Osteocyte (in vitro differentiated cells): ENCODE data around the gene FAH. TPM values are rescaled to one million over a fixed set of nuclear protein-coding genes. Genes with fewer than 3 reads are reported as not detected.

Source experiments
- DNase-seq: peaks from one replicate; pipeline ENCODE4 v3.0.0; 2021; ENCODE audit warnings: mixed read lengths; ENCODE audit not compliant: unreplicated experiment; ENCODE audit errors: extremely low spot score
- H3K27ac Mint-ChIP-seq: one replicate; pipeline ENCODE4 v1.8.0; 2021; ENCODE audit warnings: mild to moderate bottlenecking, mixed read lengths; ENCODE audit not compliant: unreplicated experiment
- H3K27me3 Mint-ChIP-seq: one replicate; pipeline ENCODE4 v1.8.0; 2021; ENCODE audit warnings: mixed read lengths; ENCODE audit not compliant: unreplicated experiment
- H3K36me3 Mint-ChIP-seq: one replicate; pipeline ENCODE4 v1.8.0; 2021; ENCODE audit warnings: mixed read lengths; ENCODE audit not compliant: unreplicated experiment
- H3K4me1 Mint-ChIP-seq: one replicate; pipeline ENCODE4 v1.8.0; 2021; ENCODE audit warnings: mixed read lengths; ENCODE audit not compliant: unreplicated experiment
- H3K4me3 Mint-ChIP-seq: one replicate; pipeline ENCODE4 v1.8.0; 2021; ENCODE audit warnings: mild to moderate bottlenecking, moderate library complexity, mixed read lengths; ENCODE audit not compliant: unreplicated experiment
- H3K9me3 Mint-ChIP-seq: one replicate; pipeline ENCODE4 v1.8.0; 2021; ENCODE audit warnings: mixed read lengths; ENCODE audit not compliant: unreplicated experiment
- CTCF ChIP-seq: fragments of 200-600 bp; sonication (generic); IDR thresholded peaks from 2 replicates; pipeline ENCODE4 v1.5.0; 2021; ENCODE audit warnings: antibody characterized with exemption, mild to moderate bottlenecking, moderate library complexity
- total RNA-seq: library from RNA; stranded (reverse); gene quantifications from 2 replicates; pipeline ENCODE4 v1.2.1, GENCODE V29; 2021

The FAH gene
- total RNA-seq, 1 donor from 2014 or later = 9.5 TPM

- no peak overlapping the region for H3K4me3 Mint-ChIP-seq
- H3K4me1 Mint-ChIP-seq = no peaks in the 10 kb centered on the region
- H3K27ac Mint-ChIP-seq = no peak overlapping the region
- H3K36me3 Mint-ChIP-seq = peaks cover 16% of the 10 kb centered on the region
- no peak for TF ChIP-seq CTCF
- H3K9me3 Mint-ChIP-seq = peaks cover 13% of the 10 kb centered on the region
- H3K27me3 Mint-ChIP-seq = no peaks in the 10 kb centered on the region
- no peak for DNase-seq
These were observed 10.2 kb upstream of the FAH start for GRCh38 chr15:80142646-80143045.

DNA sequence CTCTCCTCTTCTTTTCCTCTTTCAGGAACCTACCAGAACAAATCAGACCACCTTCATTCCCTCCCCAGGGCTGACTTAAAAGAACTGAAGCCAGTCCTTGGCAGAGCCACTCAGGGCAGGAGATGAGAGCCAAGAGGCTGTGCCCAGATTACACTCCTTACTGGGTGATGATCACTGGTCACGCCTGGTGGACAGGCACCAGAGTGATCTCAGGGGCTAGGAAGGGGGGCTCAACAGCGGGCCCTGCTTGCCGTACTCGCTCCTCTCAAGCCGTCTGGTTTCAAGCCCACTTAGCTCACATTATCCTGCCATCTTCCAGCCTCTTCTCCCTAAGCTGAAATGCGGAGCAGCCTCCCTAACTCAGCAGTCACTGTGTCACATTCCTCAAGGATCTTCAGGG lies 1.7 kb upstream of the FAH start:
- no peak for TF ChIP-seq CTCF
- no peaks in the 10 kb centered on the region for H3K27me3 Mint-ChIP-seq
- H3K36me3 Mint-ChIP-seq = no peaks in the 10 kb centered on the region
- no peak overlapping the region for H3K4me3 Mint-ChIP-seq
- no peak for DNase-seq
- peaks cover 4% of the 10 kb centered on the region for H3K9me3 Mint-ChIP-seq
- H3K4me1 Mint-ChIP-seq = peaks cover 14% of the 10 kb centered on the region
- H3K27ac Mint-ChIP-seq = no peak overlapping the region

GRCh38 chr15:80151576-80151975 lies 1.2 kb upstream of the FAH start:
- Mint-ChIP-seq H3K4me3 (peak overlapping the region; percentile 77), H3K36me3 (no peaks in the 10 kb centered on the region), H3K9me3 (no peaks in the 10 kb centered on the region), H3K4me1 (peaks cover 14% of the 10 kb centered on the region), H3K27me3 (no peaks in the 10 kb centered on the region), H3K27ac (no peak overlapping the region)
- no peak for DNase-seq
- no peak for TF ChIP-seq CTCF

GRCh38 chr15:80152180-80152895 lies 461 bp upstream of the FAH start:
- H3K9me3 Mint-ChIP-seq = no peaks in the 10 kb centered on the region
- peaks cover 14% of the 10 kb centered on the region for H3K4me1 Mint-ChIP-seq
- peak overlapping the region; percentile 88 for H3K27ac Mint-ChIP-seq
- peak overlapping the region; percentile 83 for H3K4me3 Mint-ChIP-seq
- H3K36me3 Mint-ChIP-seq = no peaks in the 10 kb centered on the region
- H3K27me3 Mint-ChIP-seq = no peaks in the 10 kb centered on the region
- peak; percentile 95 for DNase-seq
- TF ChIP-seq CTCF = no peak

DNA sequence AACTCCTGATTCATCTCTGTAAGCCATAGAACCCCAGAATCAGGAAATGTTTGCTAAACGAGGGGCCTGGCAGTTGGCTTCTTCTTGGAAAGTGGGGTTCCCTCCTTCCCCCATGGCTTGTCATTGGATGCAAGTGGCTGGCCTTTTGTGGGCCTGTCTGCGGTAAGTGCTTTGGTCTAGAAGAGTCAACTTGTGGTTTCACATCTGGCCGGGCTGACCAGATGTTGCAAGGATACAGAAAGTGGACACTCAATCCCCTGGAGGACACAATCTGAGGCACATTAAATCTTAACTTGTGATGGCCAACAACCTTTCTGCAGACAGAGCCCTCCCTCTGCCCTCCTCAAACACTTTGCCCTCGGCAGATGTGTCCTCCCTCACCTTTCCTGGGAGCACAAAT lies 1.1 kb downstream of the FAH start:
- Mint-ChIP-seq H3K27ac (peak overlapping the region; percentile 88), H3K9me3 (no peaks in the 10 kb centered on the region), H3K4me1 (peaks cover 14% of the 10 kb centered on the region), H3K27me3 (no peaks in the 10 kb centered on the region), H3K36me3 (no peaks in the 10 kb centered on the region), H3K4me3 (no peak overlapping the region)
- TF ChIP-seq CTCF = no peak
- DNase-seq = no peak
